Esophagus squamous epithelium (tissue), 4 donors: ENCODE measurements around the gene MRO.

Experiments used
- CTCF ChIP-seq, 6 experiments: fragments of 450-650 bp in 4 of 6; fragments of 200-600 bp in 2 of 6; sonication (generic) in 2 of 6; IDR thresholded peaks; one replicate each; pipeline ENCODE4 v1.5.1; 2016 to 2019; ENCODE audit warnings: antibody characterized with exemption in 6 of 6, mild to moderate bottlenecking in 4 of 6, moderate library complexity in 4 of 6
- POLR2A ChIP-seq, 4 donors: fragments of 450-650 bp; IDR thresholded peaks; one replicate each; pipeline ENCODE4 v1.6.1; 2017; ENCODE audit warnings: antibody characterized with exemption in 4 of 4, mild to moderate bottlenecking in 4 of 4, moderate library complexity in 3 of 4

- TF ChIP-seq POLR2A (IDR thresholded peaks at IDR 0.05) (no peak), CTCF (IDR thresholded peaks at IDR 0.05) (no peak)
These were observed 73.9 kb downstream of the MRO start for GRCh38 chr18:50745945-50746344.
